ENCODE measurements around the gene PTPN4.

PTPN4 gene

GRCh38 chr2:120032297-120032696 is 272.6 kb downstream of the PTPN4 start:
- Histone ChIP-seq H3F3A (ENCODE audit: insufficient read depth, low read length) (no peaks in the 10 kb centered on the region), H3K9me3 (replicated peaks; ENCODE audit: insufficient read depth, low read length) (no peaks in the 10 kb centered on the region), H3K4me2 (ENCODE audit: low read depth, low read length) (no peak overlapping the region), H4K20me1 (ENCODE audit: insufficient read depth, low read length) (no peaks in the 10 kb centered on the region), H3K9me2 (replicated peaks; ENCODE audit: insufficient read depth, low read length) (no peaks in the 10 kb centered on the region), H3K4me3 (ENCODE audit: low read length) (no peak overlapping the region), H2AFZ (ENCODE audit: low read length) (no peak overlapping the region), H3K27me3 (replicated peaks; ENCODE audit: insufficient read depth, low read length) (no peaks in the 10 kb centered on the region), H3K4me1 (ENCODE audit: low read length) (no peaks in the 10 kb centered on the region), H3K79me2 (ENCODE audit: low read length) (no peaks in the 10 kb centered on the region), H3K9ac (ENCODE audit: low read length) (no peak overlapping the region), H3K36me3 (replicated peaks; ENCODE audit: insufficient read depth, low read length) (no peaks in the 10 kb centered on the region), H3K27ac (ENCODE audit: low read length) (no peak overlapping the region)
- no peak for TF ChIP-seq EZH2phosphoT487 (IDR thresholded peaks at IDR 0.05; ENCODE audit: low read length)
- TF ChIP-seq CTCF (IDR thresholded peaks at IDR 0.05; ENCODE audit: low read length) = no peak
- no peak for TF ChIP-seq EZH2 (optimal IDR thresholded peaks at IDR 0.05; ENCODE audit: low read depth, low read length)
- DNase-seq = no peak

Measured in MM.1S (cell line).